GOT3 (cell line): ENCODE measurements around the gene IQCB1.
"Not testable (repeated sequence)": the region's sequence is repeated elsewhere in the genome, so short reads cannot be mapped to it uniquely, and the experiment has no call there.

Experiments used
- DNase-seq: peaks from one replicate; lab custom pipeline; 2025; ENCODE audit warnings: mixed read lengths; lab: John Stamatoyannopoulos, UW

The IQCB1 gene

GRCh38 chr3:121834671-121835464, at the start of gene IQCB1, which contains the start of gene EAF2:
Gene IQCB1 (minus strand): TSS chr3:121835060. CDS start chr3:121828960, 6,100 bp downstream.
Gene EAF2 (plus strand): TSS chr3:121835209. CDS start chr3:121835286, 77 bp downstream.
- peak; percentile 73 for DNase-seq

- no peak for DNase-seq
Measured at GRCh38 chr3:121883507-121883906, 48.6 kb upstream of the IQCB1 start.

GRCh38 chr3:121878411-121878810, 43.6 kb upstream of the IQCB1 start:
- DNase-seq: no peak

- DNase-seq: no peak
Measured at GRCh38 chr3:121871430-121871829, 36.6 kb upstream of the IQCB1 start.

- no peak for DNase-seq
Measured at GRCh38 chr3:121870717-121871116, 35.9 kb upstream of the IQCB1 start.

- no peak for DNase-seq
Measured at GRCh38 chr3:121869736-121870135, 34.9 kb upstream of the IQCB1 start.

GRCh38 chr3:121863801-121864200, 28.9 kb upstream of the IQCB1 start:
- no peak for DNase-seq

GRCh38 chr3:121863247-121863646, 28.4 kb upstream of the IQCB1 start:
- not testable (repeated sequence) for DNase-seq

- DNase-seq: not testable (repeated sequence)
Measured at GRCh38 chr3:121857778-121858177, 22.9 kb upstream of the IQCB1 start.

GRCh38 chr3:121855555-121855954, 20.7 kb upstream of the IQCB1 start:
- DNase-seq: no peak

GRCh38 chr3:121852256-121852655, 17.4 kb upstream of the IQCB1 start:
- DNase-seq: no peak

GRCh38 chr3:121844892-121845291, 10.0 kb upstream of the IQCB1 start:
- no peak for DNase-seq

- DNase-seq: no peak
Measured at GRCh38 chr3:121839962-121840361, 5.1 kb upstream of the IQCB1 start.

GRCh38 chr3:121836481-121836880, 1.6 kb upstream of the IQCB1 start:
- DNase-seq: no peak

- no peak for DNase-seq
Measured at GRCh38 chr3:121836064-121836463, 1.2 kb upstream of the IQCB1 start.

GRCh38 chr3:121835465-121835801, 573 bp upstream of the IQCB1 start:
- DNase-seq: no peak

GRCh38 chr3:121834157-121834670, 646 bp downstream of the IQCB1 start:
- no peak for DNase-seq

GRCh38 chr3:121822973-121823372, 11.9 kb downstream of the IQCB1 start:
- no peak for DNase-seq

GRCh38 chr3:121821421-121822199, 13.2 kb downstream of the IQCB1 start:
- no peak for DNase-seq

GRCh38 chr3:121819236-121819635, 15.6 kb downstream of the IQCB1 start:
- DNase-seq: no peak

GRCh38 chr3:121818578-121818977, 16.3 kb downstream of the IQCB1 start:
- no peak for DNase-seq

GRCh38 chr3:121817753-121818152, 17.1 kb downstream of the IQCB1 start:
- no peak for DNase-seq

- no peak for DNase-seq
Measured at GRCh38 chr3:121809249-121809648, 25.6 kb downstream of the IQCB1 start.
